HepG2 (cell line): ENCODE data around the gene SYCE1. TPM values are rescaled to one million over a fixed set of nuclear protein-coding genes. Genes with fewer than 3 reads are reported as not detected.

Source experiments
- CBX5 ChIP-seq: sonication (generic); formaldehyde crosslinking; IDR thresholded peaks from 2 replicates; pipeline ENCODE4 v1.4.0; 2020; ENCODE audit warnings: missing genetic modification reagents, borderline replicate concordance
- ELF1 ChIP-seq: sonication (generic); formaldehyde crosslinking; IDR thresholded peaks from 2 replicates; pipeline ENCODE4 v1.4.0; 2020; ENCODE audit warnings: missing genetic modification reagents
- ETV6 ChIP-seq: sonication (generic); formaldehyde crosslinking; conservative IDR thresholded peaks from 2 replicates; pipeline ENCODE4 v1.4.0; 2020; ENCODE audit warnings: missing genetic modification reagents
- FOXA3 ChIP-seq: IDR thresholded peaks from 2 replicates; pipeline ENCODE4 v1.6.1; 2016; ENCODE audit warnings: missing genetic modification reagents, missing compliant biosample characterization
- HHEX ChIP-seq: IDR thresholded peaks from 2 replicates; pipeline ENCODE4 v1.6.1; 2016; ENCODE audit warnings: control low read depth
- JUN ChIP-seq: sonication (generic); formaldehyde crosslinking; IDR thresholded peaks from 2 replicates; pipeline ENCODE4 v1.4.0; 2020; ENCODE audit warnings: mild to moderate bottlenecking, missing genetic modification reagents
- KDM1A ChIP-seq: IDR thresholded peaks from 2 replicates; pipeline ENCODE4 v1.6.1; 2016; ENCODE audit warnings: missing compliant biosample characterization
- NR2F1 ChIP-seq, 2 experiments: fragments of 450-650 bp in 1 of 2; formaldehyde crosslinking in 1 of 2; IDR thresholded peaks; 2 replicates each; pipeline versions ENCODE4 v1.5.0 to v1.6.1; 2016 to 2020; ENCODE audit warnings: mild to moderate bottlenecking in 1 of 2, missing compliant biosample characterization in 1 of 2, missing genetic modification reagents in 1 of 2, moderate library complexity in 1 of 2
- ONECUT2 ChIP-seq: sonication (generic); formaldehyde crosslinking; IDR thresholded peaks from 2 replicates; pipeline ENCODE4 v1.4.0; 2020; ENCODE audit warnings: missing genetic modification reagents
- REPIN1 ChIP-seq: sonication (generic); formaldehyde crosslinking; IDR thresholded peaks from 2 replicates; pipeline ENCODE4 v1.8.0; 2022; ENCODE audit warnings: missing genetic modification reagents, low read depth, mild to moderate bottlenecking, borderline replicate concordance
- YEATS4 ChIP-seq: sonication (generic); formaldehyde crosslinking; IDR thresholded peaks from 2 replicates; pipeline ENCODE4 v1.4.0; 2020; ENCODE audit warnings: missing genetic modification reagents, borderline replicate concordance
- ZBTB42 ChIP-seq: sonication (generic); formaldehyde crosslinking; IDR thresholded peaks from 2 replicates; pipeline ENCODE4 v1.5.0; 2020; ENCODE audit warnings: mild to moderate bottlenecking, missing genetic modification reagents
- ZNF124 ChIP-seq: sonication (generic); formaldehyde crosslinking; IDR thresholded peaks from 2 replicates; pipeline ENCODE4 v1.4.0; 2020; ENCODE audit warnings: missing genetic modification reagents
- ZNF331 ChIP-seq: sonication (generic); formaldehyde crosslinking; IDR thresholded peaks from 2 replicates; pipeline ENCODE4 v1.4.0; 2020; ENCODE audit warnings: missing genetic modification reagents
- ZNF446 ChIP-seq: sonication (generic); formaldehyde crosslinking; IDR thresholded peaks from 2 replicates; pipeline ENCODE4 v1.5.0; 2020; ENCODE audit warnings: mild to moderate bottlenecking, missing genetic modification reagents
- ZNF572 ChIP-seq: sonication (generic); formaldehyde crosslinking; IDR thresholded peaks from 2 replicates; pipeline ENCODE4 v1.5.1; 2020; ENCODE audit warnings: mild to moderate bottlenecking, missing genetic modification reagents
- ZNF776 ChIP-seq: sonication (generic); formaldehyde crosslinking; IDR thresholded peaks from 2 replicates; pipeline ENCODE4 v1.4.0; 2020; ENCODE audit warnings: mild to moderate bottlenecking, missing genetic modification reagents
- ZNF839 ChIP-seq: sonication (generic); formaldehyde crosslinking; IDR thresholded peaks from 2 replicates; pipeline ENCODE4 v1.4.0; 2020; ENCODE audit warnings: missing genetic modification reagents, mild to moderate bottlenecking, borderline replicate concordance
- polyA plus RNA-seq, 8 experiments: library from polyadenylated mRNA; depleted of rRNA in 3 of 8; stranded (reverse) in 7 of 8; unstranded in 1 of 8; fragments of >200 nt; fragmentation: Illumina TruSeq in 4 of 8; extraction: Trizol in 4 of 8; gene quantifications; 2 replicates each; pipeline versions ENCODE4 v1.2.1 to v1.2.3, GENCODE V29; 2011 to 2016; ENCODE audit warnings: low read depth in 4 of 8, missing spikeins in 1 of 8, mixed read lengths in 1 of 8; ENCODE audit not compliant: insufficient read depth in 1 of 8
- total RNA-seq, 5 experiments: library from RNA; depleted of rRNA; stranded (reverse); fragments of >200 nt; fragmentation: Illumina TruSeq; extraction: Trizol; gene quantifications; 2 replicates each; pipeline ENCODE4 v1.2.3, GENCODE V29; 2016; ENCODE audit warnings: low read depth in 1 of 5
- TF ChIP-seq, protein P1 (sequence below), 2 experiments: sonication (generic) in 1 of 2; formaldehyde crosslinking in 1 of 2; IDR thresholded peaks; 2 replicates each; pipeline versions ENCODE4 v1.4.0 to v1.6.1; 2018 to 2020; ENCODE audit warnings: missing genetic modification reagents in 2 of 2, borderline replicate concordance in 1 of 2, low read depth in 1 of 2, mild to moderate bottlenecking in 1 of 2, missing biosample characterization in 1 of 2
- TF ChIP-seq, protein P2 (sequence below): sonication (generic); formaldehyde crosslinking; IDR thresholded peaks from 2 replicates; pipeline ENCODE4 v1.9.0; 2022; ENCODE audit warnings: low read depth, missing genetic modification reagents
- TF ChIP-seq, protein P3 (sequence below): sonication (generic); formaldehyde crosslinking; IDR thresholded peaks from 2 replicates; pipeline ENCODE4 v1.9.0; 2021; ENCODE audit warnings: missing genetic modification reagents, borderline replicate concordance
- TF ChIP-seq, protein P4 (sequence below): IDR thresholded peaks from 2 replicates; pipeline ENCODE4 v1.6.1; 2012; ENCODE audit warnings: low read depth, low read length, improper control_type of control experiment

The SYCE1 gene
- total and polyA plus RNA-seq, 2 of the 13 experiments (the other 11 are each of a cell fraction or from before 2014, with no cell fraction given) = not detected

DNA sequence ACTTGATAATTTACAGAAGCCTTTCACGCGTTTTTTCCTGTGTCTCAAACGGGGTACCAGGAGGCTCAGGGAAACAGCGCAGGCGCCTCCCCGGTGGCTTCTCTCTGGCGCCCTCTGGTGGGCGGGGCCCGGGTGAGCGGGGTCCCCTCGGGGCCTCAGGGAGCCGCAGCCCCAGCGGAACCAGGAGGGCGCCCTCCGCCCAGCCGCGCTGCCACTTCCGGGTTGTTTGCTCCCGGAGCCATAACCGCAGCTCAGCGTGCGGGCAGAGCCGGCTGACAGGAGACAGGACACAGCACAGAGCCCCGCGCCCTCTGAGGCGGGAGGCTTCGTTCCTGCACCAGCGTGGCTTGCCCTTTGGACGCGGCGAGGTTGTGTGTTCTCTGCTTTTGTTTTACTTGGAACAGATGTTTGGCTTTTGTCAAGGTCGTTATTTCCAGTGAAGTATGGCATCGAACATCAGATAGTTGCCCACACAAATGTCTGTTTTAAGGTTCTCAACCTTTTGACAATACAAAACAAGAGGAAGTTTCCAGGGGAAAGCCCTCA is 45.1 kb downstream of the SYCE1 start (continued):
- TF ChIP-seq, protein P1, sequence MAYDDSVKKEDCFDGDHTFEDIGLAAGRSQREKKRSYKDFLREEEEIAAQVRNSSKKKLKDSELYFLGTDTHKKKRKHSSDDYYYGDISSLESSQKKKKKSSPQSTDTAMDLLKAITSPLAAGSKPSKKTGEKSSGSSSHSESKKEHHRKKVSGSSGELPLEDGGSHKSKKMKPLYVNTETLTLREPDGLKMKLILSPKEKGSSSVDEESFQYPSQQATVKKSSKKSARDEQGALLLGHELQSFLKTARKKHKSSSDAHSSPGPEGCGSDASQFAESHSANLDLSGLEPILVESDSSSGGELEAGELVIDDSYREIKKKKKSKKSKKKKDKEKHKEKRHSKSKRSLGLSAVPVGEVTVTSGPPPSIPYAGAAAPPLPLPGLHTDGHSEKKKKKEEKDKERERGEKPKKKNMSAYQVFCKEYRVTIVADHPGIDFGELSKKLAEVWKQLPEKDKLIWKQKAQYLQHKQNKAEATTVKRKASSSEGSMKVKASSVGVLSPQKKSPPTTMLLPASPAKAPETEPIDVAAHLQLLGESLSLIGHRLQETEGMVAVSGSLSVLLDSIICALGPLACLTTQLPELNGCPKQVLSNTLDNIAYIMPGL (CRISPR knock-in tag; IDR thresholded peaks at IDR 0.05; ENCODE audit: borderline replicate concordance in 1 of 2, low read depth in 1 of 2) = peak; percentile 63 to 74; a peak in 3 of 4 replicates
- TF ChIP-seq HHEX (no peak), ZNF124 (CRISPR knock-in tag) (no peak), KDM1A (CRISPR knock-in tag) (no peak), NR2F1 (CRISPR knock-in tag; IDR thresholded peaks at IDR 0.05) (peak in 1 of 2 experiments; percentile 34; a peak in 1 of 4 replicates), YEATS4 (CRISPR knock-in tag) (peak; percentile 61), REPIN1 (peak; percentile 88), ZNF446 (CRISPR knock-in tag) (no peak), ZNF572 (0 out of 2 replicates have a peak, but pooled peaks have one; percentile 42), FOXA3 (no peak), JUN (no peak), ELF1 (CRISPR knock-in tag) (peak; percentile 99), ZNF776 (peak; percentile 69; the same call in 1 of the 2 replicates), CBX5 (CRISPR knock-in tag) (peak; percentile 90; the same call in 1 of the 2 replicates), ETV6 (peak; percentile 67; the same call in 1 of the 2 replicates), ZNF839 (no peak), ZNF331 (peak; percentile 37; the same call in 1 of the 2 replicates), ZBTB42 (CRISPR knock-in tag) (0 out of 2 replicates have a peak, but pooled peaks have one; percentile 78), ONECUT2 (CRISPR knock-in tag) (0 out of 2 replicates have a peak, but pooled peaks have one; percentile 26)
- TF ChIP-seq, protein P2, sequence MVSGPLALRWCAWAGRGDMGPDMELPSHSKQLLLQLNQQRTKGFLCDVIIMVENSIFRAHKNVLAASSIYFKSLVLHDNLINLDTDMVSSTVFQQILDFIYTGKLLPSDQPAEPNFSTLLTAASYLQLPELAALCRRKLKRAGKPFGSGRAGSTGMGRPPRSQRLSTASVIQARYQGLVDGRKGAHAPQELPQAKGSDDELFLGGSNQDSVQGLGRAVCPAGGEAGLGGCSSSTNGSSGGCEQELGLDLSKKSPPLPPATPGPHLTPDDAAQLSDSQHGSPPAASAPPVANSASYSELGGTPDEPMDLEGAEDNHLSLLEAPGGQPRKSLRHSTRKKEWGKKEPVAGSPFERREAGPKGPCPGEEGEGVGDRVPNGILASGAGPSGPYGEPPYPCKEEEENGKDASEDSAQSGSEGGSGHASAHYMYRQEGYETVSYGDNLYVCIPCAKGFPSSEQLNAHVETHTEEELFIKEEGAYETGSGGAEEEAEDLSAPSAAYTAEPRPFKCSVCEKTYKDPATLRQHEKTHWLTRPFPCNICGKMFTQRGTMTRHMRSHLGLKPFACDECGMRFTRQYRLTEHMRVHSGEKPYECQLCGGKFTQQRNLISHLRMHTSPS = peak; percentile 77
- TF ChIP-seq, protein P3, sequence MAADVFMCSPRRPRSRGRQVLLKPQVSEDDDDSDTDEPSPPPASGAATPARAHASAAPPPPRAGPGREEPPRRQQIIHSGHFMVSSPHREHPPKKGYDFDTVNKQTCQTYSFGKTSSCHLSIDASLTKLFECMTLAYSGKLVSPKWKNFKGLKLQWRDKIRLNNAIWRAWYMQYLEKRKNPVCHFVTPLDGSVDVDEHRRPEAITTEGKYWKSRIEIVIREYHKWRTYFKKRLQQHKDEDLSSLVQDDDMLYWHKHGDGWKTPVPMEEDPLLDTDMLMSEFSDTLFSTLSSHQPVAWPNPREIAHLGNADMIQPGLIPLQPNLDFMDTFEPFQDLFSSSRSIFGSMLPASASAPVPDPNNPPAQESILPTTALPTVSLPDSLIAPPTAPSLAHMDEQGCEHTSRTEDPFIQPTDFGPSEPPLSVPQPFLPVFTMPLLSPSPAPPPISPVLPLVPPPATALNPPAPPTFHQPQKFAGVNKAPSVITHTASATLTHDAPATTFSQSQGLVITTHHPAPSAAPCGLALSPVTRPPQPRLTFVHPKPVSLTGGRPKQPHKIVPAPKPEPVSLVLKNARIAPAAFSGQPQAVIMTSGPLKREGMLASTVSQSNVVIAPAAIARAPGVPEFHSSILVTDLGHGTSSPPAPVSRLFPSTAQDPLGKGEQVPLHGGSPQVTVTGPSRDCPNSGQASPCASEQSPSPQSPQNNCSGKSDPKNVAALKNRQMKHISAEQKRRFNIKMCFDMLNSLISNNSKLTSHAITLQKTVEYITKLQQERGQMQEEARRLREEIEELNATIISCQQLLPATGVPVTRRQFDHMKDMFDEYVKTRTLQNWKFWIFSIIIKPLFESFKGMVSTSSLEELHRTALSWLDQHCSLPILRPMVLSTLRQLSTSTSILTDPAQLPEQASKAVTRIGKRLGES (CRISPR knock-in tag) = no peak
- TF ChIP-seq, protein P4, sequence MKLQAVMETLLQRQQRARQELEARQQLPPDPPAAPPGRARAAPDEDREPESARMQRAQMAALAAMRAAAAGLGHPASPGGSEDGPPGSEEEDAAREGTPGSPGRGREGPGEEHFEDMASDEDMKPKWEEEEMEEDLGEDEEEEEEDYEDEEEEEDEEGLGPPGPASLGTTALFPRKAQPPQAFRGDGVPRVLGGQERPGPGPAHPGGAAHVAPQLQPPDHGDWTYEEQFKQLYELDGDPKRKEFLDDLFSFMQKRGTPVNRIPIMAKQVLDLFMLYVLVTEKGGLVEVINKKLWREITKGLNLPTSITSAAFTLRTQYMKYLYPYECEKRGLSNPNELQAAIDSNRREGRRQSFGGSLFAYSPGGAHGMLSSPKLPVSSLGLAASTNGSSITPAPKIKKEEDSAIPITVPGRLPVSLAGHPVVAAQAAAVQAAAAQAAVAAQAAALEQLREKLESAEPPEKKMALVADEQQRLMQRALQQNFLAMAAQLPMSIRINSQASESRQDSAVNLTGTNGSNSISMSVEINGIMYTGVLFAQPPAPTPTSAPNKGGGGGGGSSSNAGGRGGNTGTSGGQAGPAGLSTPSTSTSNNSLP = no peak
